Measurements from ENCODE around the gene NRG3.

GRCh38 chr10:82813856-82814255 is 938.9 kb downstream of the NRG3 start:
- no peak for TF ChIP-seq POLR2A (IDR thresholded peaks at IDR 0.05)
- TF ChIP-seq EP300 (IDR thresholded peaks at IDR 0.05; ENCODE audit: low read depth): no peak

Data from transverse colon (tissue), 1 donor.